ENCODE results near the gene SH3RF3. TPM values are rescaled to one million over a fixed set of nuclear protein-coding genes. Genes with fewer than 3 reads are reported as not detected.

SH3RF3 gene
- total and polyA plus RNA-seq, 10 of the 15 experiments (the other 5 are each of a cell fraction or from before 2014, with no cell fraction given): 0.08 to 8.8 (median 2.3) TPM

DNA sequence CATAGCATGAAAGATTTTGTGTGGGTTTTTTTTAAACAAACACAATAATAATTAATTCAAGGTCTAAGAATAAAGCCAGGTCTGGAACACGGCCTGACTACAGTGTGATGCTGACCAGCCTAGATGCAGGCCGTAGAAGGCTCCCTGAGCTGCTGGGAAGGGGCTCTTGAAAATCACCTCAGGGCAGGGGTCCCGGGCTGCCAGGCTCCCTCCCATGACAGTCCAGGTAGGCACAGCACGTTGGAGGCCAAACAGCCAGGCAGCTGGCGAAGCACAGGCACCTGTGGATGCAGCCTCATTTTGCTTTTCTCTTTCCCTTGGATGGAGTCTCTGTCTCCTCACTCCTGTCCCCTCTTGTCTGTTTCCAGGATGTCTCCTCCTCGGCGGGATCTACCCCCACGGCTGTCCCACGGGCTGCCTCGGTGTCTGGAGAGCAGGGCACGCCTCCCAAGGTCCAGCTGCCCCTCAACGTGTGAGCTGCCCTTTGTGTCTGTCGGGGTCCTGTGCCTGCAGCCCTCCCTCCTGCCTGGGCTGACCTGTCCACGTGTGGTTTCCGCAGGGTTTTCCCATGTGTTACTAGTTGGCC is 290.3 kb downstream of the SH3RF3 start (continued):
- TF ChIP-seq BCLAF1 (IDR thresholded peaks at IDR 0.05) (no peak), SMAD5 (IDR thresholded peaks at IDR 0.05; ENCODE audit: low read depth) (no peak), RCOR1 (conservative IDR thresholded peaks at IDR 0.05; ENCODE audit: low read depth, low read length) (no peak)
- TF ChIP-seq, protein P1, sequence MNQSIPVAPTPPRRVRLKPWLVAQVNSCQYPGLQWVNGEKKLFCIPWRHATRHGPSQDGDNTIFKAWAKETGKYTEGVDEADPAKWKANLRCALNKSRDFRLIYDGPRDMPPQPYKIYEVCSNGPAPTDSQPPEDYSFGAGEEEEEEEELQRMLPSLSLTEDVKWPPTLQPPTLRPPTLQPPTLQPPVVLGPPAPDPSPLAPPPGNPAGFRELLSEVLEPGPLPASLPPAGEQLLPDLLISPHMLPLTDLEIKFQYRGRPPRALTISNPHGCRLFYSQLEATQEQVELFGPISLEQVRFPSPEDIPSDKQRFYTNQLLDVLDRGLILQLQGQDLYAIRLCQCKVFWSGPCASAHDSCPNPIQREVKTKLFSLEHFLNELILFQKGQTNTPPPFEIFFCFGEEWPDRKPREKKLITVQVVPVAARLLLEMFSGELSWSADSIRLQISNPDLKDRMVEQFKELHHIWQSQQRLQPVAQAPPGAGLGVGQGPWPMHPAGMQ (IDR thresholded peaks at IDR 0.05; ENCODE audit: borderline replicate concordance): no peak

- intact Hi-C loops (cut with micrococcal nuclease; ENCODE audit: unreplicated experiment) (no loop called here), in situ Hi-C loops (cut with MboI) (no loop called here)
- no peaks in the 10 kb centered on the region for H3K79me2 ChIP-seq (ENCODE audit: control insufficient read depth, insufficient read depth, low read length)
- RAD21 ChIA-PET (ENCODE audit: unreplicated experiment): interaction anchor here (0.7 to 1.0 kb wide), 2 partner anchors 34 to 94 kb away, joined by 3 read pairs; no protein-coding TSS in a partner anchor
- 52% methylated on average over 5 of the region's 5 CpGs for WGBS (ENCODE audit: insufficient coverage, insufficient replicate concordance, low lambda C conversion rate, missing lambda C conversion rate)
- FAIRE-seq: no peak
- POLR2A ChIA-PET: no interaction called here
- no peak overlapping the region for H3K9ac ChIP-seq (ENCODE audit: control insufficient read depth, insufficient read depth, low read length)
- H3K4me2 ChIP-seq (ENCODE audit: control insufficient read depth, insufficient read depth): no peak overlapping the region
- H3K4me1 ChIP-seq (ENCODE audit: control insufficient read depth, insufficient read depth, low read length): no peaks in the 10 kb centered on the region
- H3K27ac ChIP-seq (ENCODE audit: control insufficient read depth, insufficient read depth): no peak overlapping the region
- no peaks in the 10 kb centered on the region for H3K9me3 ChIP-seq (replicated peaks; ENCODE audit: control insufficient read depth, insufficient read depth, low read length)
- no peak overlapping the region for H2AFZ ChIP-seq (ENCODE audit: control insufficient read depth, low read depth, low read length)
- no peak for DNase-seq (ENCODE audit: low read depth, low spot score)
- SMC1A ChIA-PET (ENCODE audit: uncharacterized antibody, unreplicated experiment): interaction anchor here (2.2 kb wide), 1 partner anchor 12 kb away, joined by 7 read pairs; no protein-coding TSS in a partner anchor
- BruUV-seq (replicated peaks): no TSS peak
- TF ChIP-seq SMAD1 (IDR thresholded peaks at IDR 0.05; ENCODE audit: low read depth, partially characterized antibody): no peak
- TF ChIP-seq IKZF2 (IDR thresholded peaks at IDR 0.05): no peak
- no peaks in the 10 kb centered on the region for H4K20me1 ChIP-seq (ENCODE audit: control insufficient read depth, insufficient read depth)
- H3K36me3 ChIP-seq (ENCODE audit: control insufficient read depth in 2 of 2, insufficient read depth in 2 of 2, low read length in 1 of 2): no peaks in the 10 kb centered on the region
- no peak for ATAC-seq
- no peaks in the 10 kb centered on the region for H3K27me3 ChIP-seq (replicated peaks in 1 of 2; ENCODE audit: control insufficient read depth in 2 of 2, insufficient read depth in 2 of 2, low read length in 1 of 2)
- CTCF ChIA-PET: interaction anchor here (1.1 kb wide), 1 partner anchor 268 kb away, joined by 3 read pairs; no protein-coding TSS in a partner anchor
- H3K4me3 ChIP-seq: no peak overlapping the region
These were observed 291.0 kb downstream of the SH3RF3 start for GRCh38 chr2:109419960-109420370.

All from GM12878 (cell line).